K562 (cell line): ENCODE results near the gene KRT28. TPM values are rescaled to one million over a fixed set of nuclear protein-coding genes. Genes with fewer than 3 reads are reported as not detected.

Experiments
- ARHGAP35 ChIP-seq: fragments of 450-650 bp; IDR thresholded peaks from 2 replicates; pipeline ENCODE4 v1.6.1; 2018; ENCODE audit not compliant: partially characterized antibody
- BMI1 ChIP-seq: fragments of 150-350 bp; IDR thresholded peaks from 2 replicates; pipeline ENCODE4 v1.6.1; 2014; ENCODE audit warnings: low read length
- CLOCK ChIP-seq: fragments of 250-450 bp; sonication (Bioruptor Pico); IDR thresholded peaks from 2 replicates; pipeline ENCODE4 v1.4.0; 2020; ENCODE audit warnings: mild to moderate bottlenecking, moderate library complexity, borderline replicate concordance
- CTBP1 ChIP-seq: fragments of 450-650 bp; IDR thresholded peaks from 2 replicates; pipeline ENCODE4 v1.6.1; 2016; ENCODE audit warnings: borderline replicate concordance
- HOXB6 ChIP-seq: fragments of 250-450 bp; sonication (Bioruptor Pico); IDR thresholded peaks from 2 replicates; pipeline ENCODE4 v1.5.1; 2022; ENCODE audit warnings: mild to moderate bottlenecking, borderline replicate concordance
- MAFK ChIP-seq: IDR thresholded peaks from 2 replicates; pipeline ENCODE4 v1.6.1; 2011; ENCODE audit warnings: low read length, improper control_type of control experiment
- NCOA6 ChIP-seq: fragments of 450-650 bp; IDR thresholded peaks from 2 replicates; pipeline ENCODE4 v1.6.1; 2017; ENCODE audit warnings: mild to moderate bottlenecking
- PHF8 ChIP-seq: fragments of 200-600 bp; sonication (generic); IDR thresholded peaks from 2 replicates; pipeline ENCODE4 v1.6.1; 2012; ENCODE audit warnings: mixed run types, mild to moderate bottlenecking, inconsistent platforms, low read length, moderate library complexity, borderline replicate concordance
- PRMT5 ChIP-seq: sonication (generic); formaldehyde crosslinking; IDR thresholded peaks from 2 replicates; pipeline ENCODE4 v1.5.0; 2020; ENCODE audit warnings: missing genetic modification reagents
- RAD21 ChIP-seq, 2 experiments: fragments of 250-450 bp in 1 of 2; fragments of 450-650 bp in 1 of 2; sonication (Bioruptor Pico) in 1 of 2; formaldehyde crosslinking in 1 of 2; IDR thresholded peaks in 1 of 2; conservative IDR thresholded peaks in 1 of 2; 2 replicates each; pipeline versions ENCODE4 v1.4.0 to v1.8.0; 2020 to 2022; ENCODE audit warnings: mild to moderate bottlenecking in 2 of 2, moderate library complexity in 1 of 2
- RHOXF2B ChIP-seq: fragments of 250-450 bp; sonication (Bioruptor Pico); conservative IDR thresholded peaks from 2 replicates; pipeline ENCODE4 v1.5.1; 2021
- SMAD3 ChIP-seq: fragments of 450-650 bp; formaldehyde crosslinking; conservative IDR thresholded peaks from 2 replicates; pipeline ENCODE4 v1.4.0; 2020; ENCODE audit warnings: mild to moderate bottlenecking
- SNAPC5 ChIP-seq: fragments of 250-450 bp; sonication (Bioruptor Pico); IDR thresholded peaks from 2 replicates; pipeline ENCODE4 v1.8.0; 2021; ENCODE audit warnings: moderate library complexity, mild to moderate bottlenecking, inconsistent platforms
- SNRNP70 ChIP-seq: fragments of 200-400 bp; formaldehyde crosslinking; optimal IDR thresholded peaks from 2 replicates; pipeline ENCODE3; 2017; ENCODE audit warnings: low read depth, low read length
- TFAM ChIP-seq: fragments of 250-450 bp; sonication (Bioruptor Pico); conservative IDR thresholded peaks from 2 replicates; pipeline ENCODE4 v1.5.0; 2021; ENCODE audit warnings: mild to moderate bottlenecking, moderate library complexity
- ZBTB11 ChIP-seq, 3 experiments: fragments of 200-800 bp in 1 of 3; fragments of 250-450 bp in 1 of 3; fragments of 450-650 bp in 1 of 3; sonication (Bioruptor Pico) in 1 of 3; sonication (Bioruptor generic) in 1 of 3; formaldehyde crosslinking in 1 of 3; IDR thresholded peaks; 2 replicates each; pipeline versions ENCODE4 v1.6.1 to v1.8.0; 2016 to 2022; ENCODE audit warnings: mild to moderate bottlenecking in 2 of 3, missing genetic modification characterization in 2 of 3, missing compliant biosample characterization in 1 of 3, moderate library complexity in 1 of 3
- ZFP1 ChIP-seq: fragments of 450-650 bp; formaldehyde crosslinking; IDR thresholded peaks from 2 replicates; pipeline ENCODE4 v1.4.0; 2020; ENCODE audit warnings: mild to moderate bottlenecking, mixed read lengths
- ZNF143 ChIP-seq: sonication (generic); formaldehyde crosslinking; IDR thresholded peaks from 2 replicates; pipeline ENCODE4 v1.9.0; 2022; ENCODE audit warnings: mild to moderate bottlenecking, missing genetic modification reagents
- ZNF212 ChIP-seq: fragments of 450-650 bp; formaldehyde crosslinking; IDR thresholded peaks from 2 replicates; pipeline ENCODE4 v1.4.0; 2020; ENCODE audit warnings: mild to moderate bottlenecking
- ZNF24 ChIP-seq: fragments of 450-650 bp; IDR thresholded peaks from 2 replicates; pipeline ENCODE4 v1.6.1; 2016
- ZNF408 ChIP-seq: fragments of 250-450 bp; sonication (Bioruptor Pico); IDR thresholded peaks from 2 replicates; pipeline ENCODE4 v1.4.0; 2020; ENCODE audit warnings: low read depth, mild to moderate bottlenecking, moderate library complexity
- ZNF431 ChIP-seq: sonication (generic); formaldehyde crosslinking; IDR thresholded peaks from 2 replicates; pipeline ENCODE4 v1.8.0; 2022; ENCODE audit warnings: mild to moderate bottlenecking, missing genetic modification reagents
- ZNF444 ChIP-seq: fragments of 250-450 bp; sonication (Bioruptor Pico); IDR thresholded peaks from 2 replicates; pipeline ENCODE4 v1.4.0; 2020; ENCODE audit warnings: mild to moderate bottlenecking, moderate library complexity
- polyA plus RNA-seq, 8 experiments: library from polyadenylated mRNA; depleted of rRNA in 4 of 8; stranded (reverse) in 5 of 8; unstranded in 3 of 8; fragments of >200 nt; fragmentation: Nextera tagmentation in 2 of 8; fragmentation: Illumina TruSeq in 1 of 8; extraction: Ambion mirVana in 2 of 8; extraction: Trizol in 1 of 8; gene quantifications; 2 replicates each; pipeline versions ENCODE4 v1.2.1 to v1.2.3, GENCODE V29; 2011 to 2014; ENCODE audit warnings: inconsistent platforms in 1 of 8, missing spikeins in 1 of 8
- total RNA-seq, 7 experiments: library from RNA; depleted of rRNA in 6 of 7; stranded (reverse); fragments of >200 nt in 6 of 7; fragmentation: Illumina TruSeq in 2 of 7; extraction: Trizol in 2 of 7; gene quantifications; 2 replicates each; pipeline versions ENCODE4 v1.2.1 to v1.2.3, GENCODE V29; 2011 to 2021; ENCODE audit warnings: low replicate concordance in 1 of 7

KRT28 gene
- total and polyA plus RNA-seq, 9 of the 15 experiments (the other 6 are each of a cell fraction or from before 2014, with no cell fraction given), result not detected

GRCh38 chr17:40803617-40804082 is 3.9 kb upstream of the KRT28 start (continued):
- TF ChIP-seq ZNF24, result peak; percentile 37
- no peak for TF ChIP-seq ZNF431 (CRISPR knock-in tag)
- no peak for TF ChIP-seq PRMT5
- TF ChIP-seq ZNF143, result no peak
- no peak for TF ChIP-seq TFAM (CRISPR knock-in tag)
- no peak for TF ChIP-seq ZBTB11 (CRISPR knock-in tag; IDR thresholded peaks at IDR 0.05)
- TF ChIP-seq CTBP1, result no peak; the same call in 1 of the 2 replicates
- TF ChIP-seq RAD21 (CRISPR knock-in tag; conservative IDR thresholded peaks at IDR 0.05 in 1 of 2, IDR thresholded peaks at IDR 0.05 in 1 of 2), result peak; percentile 90 to 96
- no peak for TF ChIP-seq SNRNP70
- TF ChIP-seq PHF8, result no peak
- no peak for TF ChIP-seq SMAD3 (CRISPR knock-in tag)
- TF ChIP-seq ZNF212 (CRISPR knock-in tag), result no peak
- no peak for TF ChIP-seq ZFP1 (CRISPR knock-in tag)
- TF ChIP-seq SNAPC5 (CRISPR knock-in tag), result no peak
- TF ChIP-seq ZNF444 (CRISPR knock-in tag), result no peak
- no peak for TF ChIP-seq CLOCK (CRISPR knock-in tag)
- no peak for TF ChIP-seq ARHGAP35
- TF ChIP-seq NCOA6, result no peak
- no peak for TF ChIP-seq BMI1
- no peak for TF ChIP-seq RHOXF2B (CRISPR knock-in tag)
- no peak for TF ChIP-seq MAFK
- no peak for TF ChIP-seq ZNF408 (CRISPR knock-in tag)
- no peak for TF ChIP-seq HOXB6 (CRISPR knock-in tag)
